Fibroblast of lung (primary cell): ENCODE measurements around the gene TSPAN1. TPM values are rescaled to one million over a fixed set of nuclear protein-coding genes. Genes with fewer than 3 reads are reported as not detected.

Experiments used
- DNase-seq, 2 donors: peaks; one replicate each; pipeline versions ENCODE4 v3.0.0 to v3.0.0-alpha.2; 2010; ENCODE audit warnings: low read depth in 2 of 2
- H2AFZ ChIP-seq: 2 replicates; pipeline ENCODE4 v1.5.1; 2012; ENCODE audit warnings: low read length, control low read depth, inconsistent platforms
- H3K27ac ChIP-seq: 2 replicates; pipeline ENCODE4 v1.5.1; 2011; ENCODE audit warnings: low read length, control low read depth; ENCODE audit not compliant: insufficient read depth
- H3K27me3 ChIP-seq: 2 replicates; pipeline ENCODE4 v1.5.1; 2011; ENCODE audit warnings: mild to moderate bottlenecking, low read length; ENCODE audit not compliant: control insufficient read depth, insufficient read depth
- H3K36me3 ChIP-seq: 2 replicates; pipeline ENCODE4 v1.5.1; 2011; ENCODE audit warnings: low read length; ENCODE audit not compliant: control insufficient read depth, insufficient read depth
- H3K4me1 ChIP-seq: 2 replicates; pipeline ENCODE4 v1.5.1; 2011; ENCODE audit warnings: low read length; ENCODE audit not compliant: control insufficient read depth, insufficient read depth; ENCODE audit errors: extremely low read depth
- H3K4me2 ChIP-seq: 2 replicates; pipeline ENCODE4 v1.5.1; 2011; ENCODE audit warnings: low read length, control low read depth; ENCODE audit not compliant: insufficient read depth; ENCODE audit errors: extremely low read depth
- H3K4me3 ChIP-seq, 4 experiments: fragments of 200-600 bp in 1 of 4; sonication (generic) in 1 of 4; replicated peaks in 1 of 4; 2 replicates each; pipeline ENCODE4 v1.5.1; 2011 to 2016; ENCODE audit warnings: low read length in 4 of 4, low read depth in 3 of 4, mild to moderate bottlenecking in 3 of 4, control low read depth in 2 of 4, inconsistent platforms in 1 of 4, mixed read lengths in 1 of 4; ENCODE audit not compliant: insufficient read depth in 1 of 4; ENCODE audit errors: control extremely low read depth in 1 of 4
- H3K79me2 ChIP-seq: 2 replicates; pipeline ENCODE4 v1.5.1; 2012; ENCODE audit warnings: mild to moderate bottlenecking, low read length, inconsistent platforms; ENCODE audit not compliant: control insufficient read depth, insufficient read depth
- H3K9ac ChIP-seq: 2 replicates; pipeline ENCODE4 v1.5.1; 2011; ENCODE audit warnings: mild to moderate bottlenecking, low read length, control low read depth; ENCODE audit not compliant: insufficient read depth
- H3K9me3 ChIP-seq: 2 replicates; pipeline ENCODE4 v1.5.1; 2012; ENCODE audit warnings: low read depth, low read length; ENCODE audit not compliant: control insufficient read depth, insufficient read depth
- H4K20me1 ChIP-seq: 2 replicates; pipeline ENCODE4 v1.5.1; 2011; ENCODE audit warnings: low read length; ENCODE audit not compliant: control insufficient read depth, insufficient read depth; ENCODE audit errors: extremely low read depth
- EZH2 ChIP-seq: IDR thresholded peaks from 2 replicates; pipeline ENCODE4 v1.5.1; 2012; ENCODE audit warnings: low read length, control low read depth, mild to moderate bottlenecking; ENCODE audit errors: missing control alignments
- polyA plus RNA-seq, 2 donors: library from polyadenylated mRNA; depleted of rRNA in 1 of 2; stranded (reverse) in 1 of 2; unstranded in 1 of 2; fragments of >200 nt; gene quantifications; 2 replicates each; pipeline ENCODE4 v1.2.1, GENCODE V29; 2011 to 2012; ENCODE audit warnings: missing spikeins in 1 of 2
- total RNA-seq: library from RNA; depleted of rRNA; stranded (reverse); fragments of >200 nt; gene quantifications from 2 replicates; pipeline ENCODE4 v1.2.1, GENCODE V29; 2014
- TF ChIP-seq, protein P1 (sequence below), 2 donors: IDR thresholded peaks in 1 of 2; conservative IDR thresholded peaks in 1 of 2; 1 replicate in 1 of 2; 2 replicates in 1 of 2; pipeline ENCODE4 v1.5.1; 2011 to 2012; ENCODE audit warnings: low read length in 2 of 2, control low read depth in 1 of 2, inconsistent platforms in 1 of 2, low read depth in 1 of 2, mild to moderate bottlenecking in 1 of 2

TSPAN1 gene
- total and polyA plus RNA-seq, 2 donors (not counting 1 experiment from before 2014, with no cell fraction given) = 0.17 to 0.94 TPM

DNA sequence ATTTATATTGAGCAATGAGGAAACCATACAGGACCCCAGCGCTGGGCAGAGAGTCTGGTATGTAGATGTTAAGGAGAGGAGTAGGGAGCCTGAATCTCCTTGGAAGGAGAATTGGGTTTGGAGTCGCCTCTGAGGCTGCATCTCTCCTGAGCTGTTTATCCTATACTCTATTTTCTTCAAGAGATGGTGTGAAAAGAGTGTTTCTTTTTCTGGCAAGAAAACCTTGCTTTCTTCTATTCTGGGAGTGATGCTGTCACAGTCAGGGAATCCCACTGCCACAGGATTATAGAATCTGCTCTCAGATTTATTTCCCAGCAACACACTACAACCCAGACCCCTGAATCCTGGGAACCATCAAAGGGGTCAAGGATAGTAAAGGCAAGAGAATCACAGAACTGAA lies 31.5 kb downstream of the TSPAN1 start:
- Histone ChIP-seq H3K4me1 (no peaks in the 10 kb centered on the region), H3K9ac (no peak overlapping the region), H3K9me3 (no peaks in the 10 kb centered on the region), H3K79me2 (no peaks in the 10 kb centered on the region), H3K36me3 (no peaks in the 10 kb centered on the region), H4K20me1 (no peaks in the 10 kb centered on the region), H3K27ac (no peak overlapping the region), H3K4me3 (no peak overlapping the region), H3K27me3 (no peaks in the 10 kb centered on the region), H3K4me2 (no peak overlapping the region), H2AFZ (no peak overlapping the region)
- TF ChIP-seq, protein P1, sequence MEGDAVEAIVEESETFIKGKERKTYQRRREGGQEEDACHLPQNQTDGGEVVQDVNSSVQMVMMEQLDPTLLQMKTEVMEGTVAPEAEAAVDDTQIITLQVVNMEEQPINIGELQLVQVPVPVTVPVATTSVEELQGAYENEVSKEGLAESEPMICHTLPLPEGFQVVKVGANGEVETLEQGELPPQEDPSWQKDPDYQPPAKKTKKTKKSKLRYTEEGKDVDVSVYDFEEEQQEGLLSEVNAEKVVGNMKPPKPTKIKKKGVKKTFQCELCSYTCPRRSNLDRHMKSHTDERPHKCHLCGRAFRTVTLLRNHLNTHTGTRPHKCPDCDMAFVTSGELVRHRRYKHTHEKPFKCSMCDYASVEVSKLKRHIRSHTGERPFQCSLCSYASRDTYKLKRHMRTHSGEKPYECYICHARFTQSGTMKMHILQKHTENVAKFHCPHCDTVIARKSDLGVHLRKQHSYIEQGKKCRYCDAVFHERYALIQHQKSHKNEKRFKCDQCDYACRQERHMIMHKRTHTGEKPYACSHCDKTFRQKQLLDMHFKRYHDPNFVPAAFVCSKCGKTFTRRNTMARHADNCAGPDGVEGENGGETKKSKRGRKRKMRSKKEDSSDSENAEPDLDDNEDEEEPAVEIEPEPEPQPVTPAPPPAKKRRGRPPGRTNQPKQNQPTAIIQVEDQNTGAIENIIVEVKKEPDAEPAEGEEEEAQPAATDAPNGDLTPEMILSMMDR (conservative IDR thresholded peaks at IDR 0.05 in 1 of 2, IDR thresholded peaks at IDR 0.05 in 1 of 2; ENCODE audit: low read depth in 1 of 2, low read length in 2 of 2) = no peak
- TF ChIP-seq EZH2 = no peak
- no peak for DNase-seq

DNA sequence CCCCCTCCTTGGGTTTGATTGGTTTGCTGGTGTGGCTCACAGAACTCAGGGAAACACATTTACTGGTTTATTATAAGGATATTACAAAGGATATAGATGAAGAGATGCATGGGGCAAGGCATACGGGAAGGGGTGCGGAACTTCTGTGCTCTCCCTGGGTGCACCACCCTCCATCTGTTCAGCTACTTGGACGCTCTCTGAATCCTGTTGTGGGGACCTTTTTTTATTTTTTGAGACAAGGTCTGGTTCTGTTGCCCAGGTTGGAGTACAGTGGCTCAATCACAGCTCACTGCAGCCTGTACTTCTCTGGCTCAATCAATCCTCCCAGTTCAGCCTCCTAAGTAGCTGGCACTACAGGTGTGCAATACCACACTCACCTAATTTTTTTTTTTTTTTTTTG lies 35.7 kb downstream of the TSPAN1 start:
- TF ChIP-seq, protein P1 (conservative IDR thresholded peaks at IDR 0.05 in 1 of 2, IDR thresholded peaks at IDR 0.05 in 1 of 2; ENCODE audit: low read depth in 1 of 2, low read length in 2 of 2) = no peak
- no peak for TF ChIP-seq EZH2
- no peak overlapping the region for H3K4me2 ChIP-seq
- H3K4me1 ChIP-seq = no peaks in the 10 kb centered on the region
- no peak overlapping the region for H2AFZ ChIP-seq
- H3K27ac ChIP-seq = no peak overlapping the region
- H3K4me3 ChIP-seq = no peak overlapping the region
- H3K27me3 ChIP-seq = no peaks in the 10 kb centered on the region
- H3K9ac ChIP-seq = no peak overlapping the region
- H4K20me1 ChIP-seq = no peaks in the 10 kb centered on the region
- H3K9me3 ChIP-seq = no peaks in the 10 kb centered on the region
- H3K79me2 ChIP-seq = no peaks in the 10 kb centered on the region
- no peaks in the 10 kb centered on the region for H3K36me3 ChIP-seq
- no peak for DNase-seq

DNA sequence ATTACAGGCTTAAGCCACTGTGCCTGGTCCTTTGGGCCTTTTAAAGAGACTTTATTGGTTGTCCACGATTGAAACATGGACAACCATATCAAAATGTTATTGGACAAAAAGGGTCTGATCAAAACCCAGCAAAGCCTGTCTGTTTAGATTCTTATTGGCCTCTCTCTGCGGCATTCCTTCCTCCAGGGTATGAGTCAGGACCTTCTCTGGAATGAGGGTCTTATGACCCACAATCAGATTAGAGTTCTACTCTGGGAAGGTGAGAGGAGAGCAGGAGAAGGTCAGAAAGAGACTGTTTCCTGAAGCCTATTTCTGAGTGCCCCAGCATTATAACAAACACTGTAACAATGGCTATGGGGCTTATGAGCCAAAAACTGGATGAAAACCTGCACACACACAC lies 36.2 kb downstream of the TSPAN1 start:
- H3K27ac ChIP-seq = no peak overlapping the region
- H3K4me3 ChIP-seq = no peak overlapping the region
- H3K27me3 ChIP-seq = no peaks in the 10 kb centered on the region
- no peaks in the 10 kb centered on the region for H4K20me1 ChIP-seq
- TF ChIP-seq EZH2 = no peak
- TF ChIP-seq, protein P1 (conservative IDR thresholded peaks at IDR 0.05 in 1 of 2, IDR thresholded peaks at IDR 0.05 in 1 of 2; ENCODE audit: low read depth in 1 of 2, low read length in 2 of 2) = no peak
- DNase-seq = no peak
- no peaks in the 10 kb centered on the region for H3K79me2 ChIP-seq
- H2AFZ ChIP-seq = no peak overlapping the region
- H3K4me2 ChIP-seq = no peak overlapping the region
- H3K36me3 ChIP-seq = no peaks in the 10 kb centered on the region
- H3K9ac ChIP-seq = no peak overlapping the region
- no peaks in the 10 kb centered on the region for H3K9me3 ChIP-seq
- H3K4me1 ChIP-seq = no peaks in the 10 kb centered on the region
